Smooth muscle cell (in vitro differentiated cells): Measurements from ENCODE around the gene RNF217. TPM values are rescaled to one million over a fixed set of nuclear protein-coding genes. Genes with fewer than 3 reads are reported as not detected.

Experiments used
- DNase-seq: peaks from one replicate; lab custom pipeline; 2025; ENCODE audit not compliant: unreplicated experiment; lab: John Stamatoyannopoulos, UW
- H2AFZ ChIP-seq: fragments of 200-600 bp; sonication (generic); 2 replicates; pipeline ENCODE4 v1.6.0; 2016; ENCODE audit warnings: antibody characterized with exemption, low read depth, mild to moderate bottlenecking
- H3F3A ChIP-seq: fragments of 200-600 bp; sonication (generic); 2 replicates; pipeline ENCODE4 v1.6.0; 2017; ENCODE audit warnings: antibody characterized with exemption, low read depth
- H3K27ac ChIP-seq: fragments of 200-600 bp; sonication (generic); 2 replicates; pipeline ENCODE4 v1.5.1; 2016; ENCODE audit warnings: low read depth, mild to moderate bottlenecking
- H3K27me3 ChIP-seq: fragments of 200-600 bp; sonication (generic); 2 replicates; pipeline ENCODE4 v1.6.1; 2016; ENCODE audit warnings: low read depth, mild to moderate bottlenecking
- H3K36me3 ChIP-seq: fragments of 200-600 bp; sonication (generic); 2 replicates; pipeline ENCODE4 v1.5.1; 2016; ENCODE audit warnings: low read depth
- H3K4me1 ChIP-seq: fragments of 200-600 bp; sonication (generic); 2 replicates; pipeline ENCODE4 v1.5.1; 2016; ENCODE audit warnings: low read depth
- H3K4me2 ChIP-seq: fragments of 200-600 bp; sonication (generic); 2 replicates; pipeline ENCODE4 v1.6.0; 2016; ENCODE audit warnings: mild to moderate bottlenecking
- H3K4me3 ChIP-seq: fragments of 200-600 bp; sonication (generic); 2 replicates; pipeline ENCODE4 v1.5.1; 2016; ENCODE audit warnings: mild to moderate bottlenecking
- H3K79me2 ChIP-seq: fragments of 200-600 bp; sonication (generic); 2 replicates; pipeline ENCODE4 v1.6.0; 2016; ENCODE audit warnings: low read depth, mild to moderate bottlenecking
- H3K9ac ChIP-seq: fragments of 200-600 bp; sonication (generic); 2 replicates; pipeline ENCODE4 v1.6.0; 2016; ENCODE audit warnings: low read depth
- H3K9me3 ChIP-seq: fragments of 200-600 bp; sonication (generic); replicated peaks from 2 replicates; pipeline ENCODE4 v1.5.1; 2016; ENCODE audit warnings: low read depth
- H4K20me1 ChIP-seq: fragments of 200-600 bp; sonication (generic); 2 replicates; pipeline ENCODE4 v1.6.0; 2016; ENCODE audit warnings: low read depth
- CTCF ChIP-seq: fragments of 200-600 bp; sonication (generic); IDR thresholded peaks from 2 replicates; pipeline ENCODE4 v1.5.1; 2017; ENCODE audit warnings: borderline replicate concordance, mild to moderate bottlenecking, antibody characterized with exemption; ENCODE audit not compliant: insufficient read depth, poor library complexity, severe bottlenecking
- WGBS: methylation state at CpG from one replicate; pipeline ENCODE4 v1.1.7; 2016; ENCODE audit warnings: low lambda C conversion rate; 5-methylcytosine and 5-hydroxymethylcytosine counted together
- polyA plus RNA-seq: library from polyadenylated mRNA; unstranded; fragments of >200 nt; fragmentation: Nextera tagmentation; extraction: Ambion mirVana; gene quantifications from 2 replicates; pipeline ENCODE4 v1.2.1, GENCODE V29; 2016
- total RNA-seq: library from RNA; depleted of rRNA; stranded (reverse); fragments of >200 nt; gene quantifications from 2 replicates; pipeline ENCODE4 v1.2.3, GENCODE V29; 2014

The RNF217 gene
- total and polyA plus RNA-seq, 2 experiments from 2014 or later: 15.6 to 127 TPM

DNA sequence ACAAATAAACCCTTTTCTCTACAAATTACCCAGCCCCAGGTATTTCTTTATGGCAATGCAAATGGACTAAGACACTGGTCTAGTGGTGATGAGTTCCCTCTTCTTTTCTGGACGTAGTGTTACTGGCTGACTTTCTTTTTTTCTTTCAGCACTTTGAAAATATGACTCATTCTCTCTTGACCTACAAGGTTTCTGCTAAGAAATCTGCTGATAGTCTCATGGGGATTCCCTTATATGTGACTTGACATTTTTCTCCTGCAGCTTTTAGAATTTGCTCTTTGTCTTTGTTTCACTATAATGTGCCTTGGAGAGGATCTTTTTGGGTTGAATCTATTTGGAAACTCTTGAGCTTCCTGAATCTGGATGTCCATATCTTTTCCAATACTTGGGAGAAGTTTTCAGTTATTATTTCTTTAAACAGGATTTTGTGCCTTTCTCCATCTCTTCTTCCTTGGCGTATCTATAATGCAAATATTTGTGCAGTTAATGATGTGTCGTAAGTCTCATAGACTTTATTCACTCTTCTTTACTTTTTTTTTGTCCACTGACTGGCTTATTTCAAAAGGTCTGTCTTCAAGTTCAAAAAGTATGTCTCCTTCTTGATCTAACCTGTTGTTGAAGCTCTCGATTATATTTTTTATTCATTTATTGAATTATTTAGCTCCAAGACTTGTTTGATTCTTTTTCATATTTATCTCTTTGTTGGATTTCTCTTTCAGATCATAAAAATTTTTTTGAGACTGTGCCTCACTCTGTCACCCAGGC, 149.2 kb downstream of the RNF217 start:
- Histone ChIP-seq H4K20me1 (no peaks in the 10 kb centered on the region), H2AFZ (no peak overlapping the region), H3K9ac (no peak overlapping the region), H3F3A (peaks cover 7% of the 10 kb centered on the region), H3K79me2 (no peaks in the 10 kb centered on the region), H3K27me3 (no peaks in the 10 kb centered on the region), H3K4me1 (no peaks in the 10 kb centered on the region), H3K27ac (no peak overlapping the region), H3K4me3 (no peak overlapping the region), H3K36me3 (peaks cover 8% of the 10 kb centered on the region), H3K4me2 (no peak overlapping the region), H3K9me3 (peaks cover 18% of the 10 kb centered on the region)
- 87% methylated on average over 4 of the region's 4 CpGs for WGBS
- DNase-seq: no peak
- TF ChIP-seq CTCF: no peak

DNA sequence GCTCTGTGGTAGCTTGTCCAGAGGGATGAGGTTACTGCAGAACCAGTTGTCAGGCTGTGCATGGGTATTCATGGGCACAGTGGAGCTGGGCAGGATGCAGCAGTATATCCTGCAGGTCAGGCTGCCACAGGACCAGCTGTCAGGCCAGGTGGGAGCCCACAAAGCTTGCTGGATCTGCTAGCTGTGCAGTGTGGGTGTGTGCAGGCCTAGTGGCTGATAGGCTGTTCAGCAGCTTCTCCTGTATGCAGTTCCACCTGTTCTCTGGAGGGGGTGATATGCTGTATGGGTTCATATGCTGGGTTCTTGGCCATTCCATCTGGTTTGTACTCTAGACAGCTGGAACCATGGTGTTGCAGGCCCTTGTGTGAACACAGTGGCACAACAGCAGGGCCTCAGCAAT, 150.7 kb downstream of the RNF217 start:
- Histone ChIP-seq H3K9ac (no peak overlapping the region), H3K4me3 (no peak overlapping the region), H3K4me1 (no peaks in the 10 kb centered on the region), H3F3A (no peaks in the 10 kb centered on the region), H3K27ac (no peak overlapping the region), H3K9me3 (peaks cover 18% of the 10 kb centered on the region), H3K4me2 (no peak overlapping the region), H2AFZ (no peak overlapping the region), H3K27me3 (no peaks in the 10 kb centered on the region), H4K20me1 (no peaks in the 10 kb centered on the region), H3K36me3 (peaks cover 8% of the 10 kb centered on the region), H3K79me2 (no peaks in the 10 kb centered on the region)
- no peak for TF ChIP-seq CTCF
- DNase-seq: no peak

DNA sequence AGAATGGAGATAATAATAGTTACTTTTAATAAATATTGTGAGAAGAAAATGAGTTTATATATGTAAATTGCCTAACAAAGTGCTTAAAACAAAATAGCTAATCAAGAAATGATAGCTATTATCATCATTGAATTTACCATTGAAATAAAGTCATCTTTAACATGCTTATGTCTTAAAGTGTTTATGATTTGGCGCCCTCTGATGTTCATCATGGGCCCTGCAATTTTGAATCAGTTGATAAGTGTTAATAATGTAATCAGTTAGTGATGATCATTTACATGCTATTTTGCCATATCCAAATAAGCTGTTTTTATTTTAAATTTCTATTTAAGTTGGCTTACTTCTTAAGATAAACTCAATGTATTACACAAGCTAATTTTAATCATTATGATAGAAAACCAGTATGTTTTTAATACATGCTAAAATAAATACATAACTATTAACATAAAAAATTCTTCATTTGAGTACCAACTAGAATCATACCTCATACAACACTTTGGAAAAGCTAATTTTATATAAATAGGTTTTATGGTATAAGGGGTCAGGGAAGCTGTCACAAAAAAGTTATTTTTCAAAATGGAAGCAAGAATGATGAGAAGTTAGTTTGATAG, 152.1 kb downstream of the RNF217 start:
- Histone ChIP-seq H3K79me2 (no peaks in the 10 kb centered on the region), H2AFZ (no peak overlapping the region), H3K36me3 (peaks cover 6% of the 10 kb centered on the region), H3K4me1 (no peaks in the 10 kb centered on the region), H3K27me3 (no peaks in the 10 kb centered on the region), H3K4me3 (no peak overlapping the region), H4K20me1 (no peaks in the 10 kb centered on the region), H3K9me3 (peaks cover 18% of the 10 kb centered on the region), H3K4me2 (no peak overlapping the region), H3F3A (no peaks in the 10 kb centered on the region), H3K9ac (no peak overlapping the region), H3K27ac (no peak overlapping the region)
- WGBS: 0% methylated on average over 1 of the region's 1 CpG
- no peak for DNase-seq
- TF ChIP-seq CTCF: peak; percentile 90
